Colon (tissue), 2 donors: ENCODE results near the gene ATCAY.

ENCODE experiments used
- FAIRE-seq: peaks from 2 replicates; lab custom pipeline; 2012; peaks lifted over from hg19 to GRCh38; lab: Jason Lieb, UNC
- donor health status: control.
- donor health status: control.

The ATCAY gene

GRCh38 chr19:3970313-3970807 lies 89.9 kb downstream of the ATCAY start:
- no peak for FAIRE-seq

- FAIRE-seq = no peak
Measured at GRCh38 chr19:3970808-3971598, 90.5 kb downstream of the ATCAY start, which contains the start of gene DAPK3. TSS of gene DAPK3 (minus strand) at chr19:3971099. CDS start at chr19:3969735, 1,364 bp downstream.

GRCh38 chr19:3975144-3975543 lies 94.7 kb downstream of the ATCAY start:
- no peak for FAIRE-seq

- FAIRE-seq = no peak
Measured at GRCh38 chr19:3975637-3976087, 95.2 kb downstream of the ATCAY start.

- no peak for FAIRE-seq
Measured at GRCh38 chr19:3976495-3977241, 96.2 kb downstream of the ATCAY start.
